Testis (tissue), 3 donors: ENCODE data around the gene ABCA12. TPM values are rescaled to one million over a fixed set of nuclear protein-coding genes. Genes with fewer than 3 reads are reported as not detected.
"Not testable (repeated sequence)": the region's sequence is repeated elsewhere in the genome, so short reads cannot be mapped to it uniquely, and the experiment has no call there.

Source experiments
- DNase-seq: peaks from one replicate; pipeline ENCODE4 v3.0.0-alpha.2; 2019
- H3K27ac ChIP-seq, 2 donors: fragments of 200-600 bp; sonication (generic); one replicate each; pipeline ENCODE4 v1.5.1; 2019
- H3K27me3 ChIP-seq: fragments of 200-600 bp; sonication (generic); one replicate; pipeline ENCODE4 v1.5.1; 2019
- H3K36me3 ChIP-seq: fragments of 200-600 bp; sonication (generic); one replicate; pipeline ENCODE4 v1.5.1; 2017; ENCODE audit warnings: low read depth; ENCODE audit errors: missing control alignments
- H3K4me1 ChIP-seq: fragments of 200-600 bp; sonication (generic); one replicate; pipeline ENCODE4 v1.5.1; 2019
- H3K4me3 ChIP-seq, 2 donors: fragments of 200-600 bp; sonication (generic); one replicate each; pipeline ENCODE4 v1.5.1; 2017 to 2019
- H3K9me3 ChIP-seq: fragments of 200-600 bp; sonication (generic); one replicate; pipeline ENCODE4 v1.5.1; 2017
- POLR2A ChIP-seq: fragments of 450-650 bp; IDR thresholded peaks from one replicate; pipeline ENCODE4 v1.6.1; 2017; ENCODE audit warnings: antibody characterized with exemption, mild to moderate bottlenecking, moderate library complexity
- WGBS, 2 donors: methylation state at CpG; one replicate each; pipeline ENCODE4 v1.1.5; 2018; 5-methylcytosine and 5-hydroxymethylcytosine counted together
- intact Hi-C: fragments of 100-400 bp; cut with DNase I; formaldehyde crosslinking; loops from one replicate; pipeline ENCODE4 v1.15.1; 2023; ENCODE audit warnings: low total_unique reads
- polyA plus RNA-seq: library from polyadenylated mRNA; stranded (reverse); fragments of 350-450 nt; fragmentation: Illumina TruSeq; extraction: RNeasy Lipid Tissue Mini Kit (QIAGEN cat#74804); gene quantifications from one replicate; pipeline ENCODE4 v1.2.3, GENCODE V29; 2014; ENCODE audit warnings: low read depth, low replicate concordance; ENCODE audit not compliant: insufficient read depth
- total RNA-seq, 2 donors: library from RNA; depleted of rRNA; stranded (reverse); fragments of >200 nt; gene quantifications; one replicate each; pipeline ENCODE4 v1.2.3, GENCODE V29; 2016
- TF ChIP-seq, protein P1 (sequence below), 3 experiments: fragments of 450-650 bp in 2 of 3; fragments of 200-600 bp in 1 of 3; sonication (generic) in 1 of 3; IDR thresholded peaks; one replicate each; pipeline ENCODE4 v1.5.1; 2016 to 2019; ENCODE audit warnings: antibody characterized with exemption in 3 of 3, mild to moderate bottlenecking in 2 of 3, moderate library complexity in 1 of 3

The ABCA12 gene
- total and polyA plus RNA-seq, 3 donors from 2014 or later, result 1.4 to 1.8 (median 1.6) TPM

DNA sequence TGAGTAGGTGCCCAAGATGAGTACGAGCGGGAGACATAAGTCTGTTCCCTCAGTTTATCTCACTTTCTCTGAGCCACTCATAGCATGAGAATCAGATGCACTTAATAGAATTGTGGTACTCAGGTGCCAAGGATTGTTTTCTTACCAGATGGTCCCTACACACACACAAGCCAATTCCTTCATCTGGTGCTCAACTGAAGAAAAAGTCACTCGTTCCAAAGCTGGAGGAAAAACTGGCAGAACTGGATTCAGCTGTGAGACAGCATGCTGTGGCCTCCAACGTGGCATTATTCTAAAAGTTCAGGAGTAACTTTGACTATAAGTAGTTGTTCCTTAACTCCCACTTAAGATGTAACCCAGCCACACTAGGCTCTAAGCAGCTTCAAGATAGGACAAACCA lies 33.4 kb upstream of the ABCA12 start:
- Histone ChIP-seq H3K27ac (no peak overlapping the region), H3K9me3 (no peaks in the 10 kb centered on the region), H3K36me3 (no peaks in the 10 kb centered on the region), H3K4me3 (no peak overlapping the region), H3K27me3 (no peaks in the 10 kb centered on the region), H3K4me1 (no peaks in the 10 kb centered on the region)
- TF ChIP-seq, protein P1, sequence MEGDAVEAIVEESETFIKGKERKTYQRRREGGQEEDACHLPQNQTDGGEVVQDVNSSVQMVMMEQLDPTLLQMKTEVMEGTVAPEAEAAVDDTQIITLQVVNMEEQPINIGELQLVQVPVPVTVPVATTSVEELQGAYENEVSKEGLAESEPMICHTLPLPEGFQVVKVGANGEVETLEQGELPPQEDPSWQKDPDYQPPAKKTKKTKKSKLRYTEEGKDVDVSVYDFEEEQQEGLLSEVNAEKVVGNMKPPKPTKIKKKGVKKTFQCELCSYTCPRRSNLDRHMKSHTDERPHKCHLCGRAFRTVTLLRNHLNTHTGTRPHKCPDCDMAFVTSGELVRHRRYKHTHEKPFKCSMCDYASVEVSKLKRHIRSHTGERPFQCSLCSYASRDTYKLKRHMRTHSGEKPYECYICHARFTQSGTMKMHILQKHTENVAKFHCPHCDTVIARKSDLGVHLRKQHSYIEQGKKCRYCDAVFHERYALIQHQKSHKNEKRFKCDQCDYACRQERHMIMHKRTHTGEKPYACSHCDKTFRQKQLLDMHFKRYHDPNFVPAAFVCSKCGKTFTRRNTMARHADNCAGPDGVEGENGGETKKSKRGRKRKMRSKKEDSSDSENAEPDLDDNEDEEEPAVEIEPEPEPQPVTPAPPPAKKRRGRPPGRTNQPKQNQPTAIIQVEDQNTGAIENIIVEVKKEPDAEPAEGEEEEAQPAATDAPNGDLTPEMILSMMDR (IDR thresholded peaks at IDR 0.05), result no peak
- TF ChIP-seq POLR2A, result no peak
- WGBS, 2 donors, result 73 to 89% methylated on average over 4 of the region's 4 CpGs
- intact Hi-C loops, result no loop called here
- DNase-seq, result no peak

- Histone ChIP-seq H3K27ac (no peak overlapping the region), H3K4me1 (no peaks in the 10 kb centered on the region), H3K9me3 (no peaks in the 10 kb centered on the region), H3K4me3 (no peak overlapping the region), H3K36me3 (no peaks in the 10 kb centered on the region), H3K27me3 (no peaks in the 10 kb centered on the region)
- TF ChIP-seq, protein P1 (IDR thresholded peaks at IDR 0.05), result no peak
- WGBS, 2 donors, result 44 to 47% methylated on average over 3 of the region's 3 CpGs
- no peak for DNase-seq
- intact Hi-C loops, result no loop called here
These were observed 32.7 kb upstream of the ABCA12 start for GRCh38 chr2:215171151-215171550.

DNA sequence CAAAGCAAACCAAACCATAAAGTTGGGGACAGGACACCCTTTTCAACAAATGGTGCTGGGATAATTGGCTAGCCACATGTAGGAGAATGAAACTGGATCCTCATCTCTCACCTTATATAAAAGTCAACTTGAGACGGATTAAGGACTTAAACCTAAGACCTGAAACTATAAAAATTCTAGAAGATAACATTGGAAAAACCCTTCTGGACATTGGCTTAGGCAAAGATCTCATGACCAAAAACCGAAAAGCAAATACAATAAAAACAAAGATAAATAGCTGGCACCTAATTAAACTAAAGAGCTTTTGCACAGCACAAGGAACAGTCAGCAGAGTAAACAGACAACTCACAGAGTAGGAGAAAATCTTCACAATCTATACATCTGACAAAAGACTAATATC lies 28.1 kb upstream of the ABCA12 start:
- intact Hi-C loops, H3K36me3 ChIP-seq, DNase-seq, H3K4me1 ChIP-seq, H3K9me3 ChIP-seq, H3K27ac ChIP-seq, H3K27me3 ChIP-seq, H3K4me3 ChIP-seq: not testable (repeated sequence)
- 70 to 88% methylated on average over 2 of the region's 2 CpGs for WGBS, 2 donors

DNA sequence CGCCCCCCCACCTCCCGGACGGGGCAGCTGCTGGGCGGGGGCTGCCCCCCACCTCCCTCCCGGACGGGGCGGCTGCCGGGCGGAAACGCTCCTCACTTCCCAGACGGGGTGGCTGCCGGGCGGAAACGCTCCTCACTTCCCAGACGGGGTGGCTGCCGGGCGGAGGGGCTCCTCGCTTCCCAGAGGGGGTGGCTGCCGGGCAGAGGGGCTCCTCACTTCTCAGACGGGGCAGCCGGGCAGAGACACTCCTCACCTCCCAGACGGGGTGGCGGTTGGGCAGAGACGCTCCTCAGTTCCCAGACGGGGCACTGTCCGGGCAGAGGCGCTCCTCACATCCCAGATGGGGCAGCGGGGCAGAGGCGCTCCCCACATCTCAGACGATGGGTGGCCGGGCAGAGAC lies 24.9 kb upstream of the ABCA12 start:
- H3K27me3 ChIP-seq, H3K4me1 ChIP-seq, DNase-seq, H3K9me3 ChIP-seq, intact Hi-C loops, H3K27ac ChIP-seq, H3K36me3 ChIP-seq: not testable (repeated sequence)
- H3K4me3 ChIP-seq, result peak overlapping the region in 1 of 2 donors; percentile 26
- 55 to 61% methylated on average over 5 to 21 of the region's 31 CpGs for WGBS, 2 donors

DNA sequence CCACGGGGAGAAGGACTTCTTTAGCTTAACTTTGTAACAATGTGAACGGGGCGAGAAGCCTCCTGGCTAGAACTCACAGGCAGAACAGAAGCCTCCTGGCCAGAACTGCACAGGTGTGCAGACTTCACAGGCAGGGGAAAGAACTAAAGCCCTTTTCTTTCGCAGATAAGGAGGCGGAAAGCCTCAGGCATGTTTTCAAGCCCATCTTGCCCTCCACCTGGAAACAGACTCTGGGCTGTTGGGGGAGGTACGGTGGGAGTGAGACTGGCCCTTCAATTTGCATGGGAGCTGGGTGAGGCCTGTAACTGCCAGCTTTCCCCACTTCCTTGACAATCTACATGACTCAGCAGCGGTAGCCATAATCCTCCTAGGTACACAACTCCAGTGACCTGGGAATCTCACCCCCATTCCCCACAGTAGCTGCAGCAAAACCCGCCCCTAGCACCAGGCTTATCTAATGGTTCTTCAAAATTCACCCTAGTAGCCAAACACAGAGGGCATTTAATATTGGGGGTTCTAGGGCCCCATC lies 22.9 kb upstream of the ABCA12 start:
- Histone ChIP-seq H3K4me1 (no peaks in the 10 kb centered on the region), H3K27ac (no peak overlapping the region), H3K9me3 (no peaks in the 10 kb centered on the region), H3K36me3 (no peaks in the 10 kb centered on the region), H3K4me3 (no peak overlapping the region), H3K27me3 (no peaks in the 10 kb centered on the region)
- TF ChIP-seq POLR2A, result no peak
- TF ChIP-seq, protein P1 (IDR thresholded peaks at IDR 0.05), result no peak
- intact Hi-C loops, result no loop called here
- WGBS, 2 donors, result 85 to 90% methylated on average over 8 of the region's 8 CpGs
- no peak for DNase-seq

DNA sequence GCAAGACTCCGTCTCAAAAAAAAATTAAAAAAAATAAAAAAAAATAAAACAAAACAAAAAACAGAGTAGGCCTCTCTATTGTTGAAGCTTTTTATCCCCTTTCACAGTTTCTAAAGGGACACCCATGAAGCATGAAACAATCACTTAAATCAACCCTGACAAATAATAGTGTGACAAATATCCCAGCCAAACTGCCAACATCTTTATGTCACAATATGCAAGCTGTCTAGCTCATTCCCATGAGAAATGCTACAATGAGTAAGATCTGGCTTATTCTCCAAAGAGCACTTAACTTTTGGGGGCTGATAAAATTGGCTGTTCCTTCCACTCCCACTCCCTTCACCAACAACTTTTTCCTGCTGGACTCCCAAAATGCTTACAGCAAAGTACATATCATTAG lies 21.7 kb upstream of the ABCA12 start:
- H3K4me3 ChIP-seq, result no peak overlapping the region
- TF ChIP-seq POLR2A, result no peak
- TF ChIP-seq, protein P1 (IDR thresholded peaks at IDR 0.05), result no peak
- H3K36me3 ChIP-seq, result no peaks in the 10 kb centered on the region
- DNase-seq, result no peak
- no peaks in the 10 kb centered on the region for H3K4me1 ChIP-seq
- no peaks in the 10 kb centered on the region for H3K9me3 ChIP-seq
- intact Hi-C loops, result no loop called here
- no peak overlapping the region for H3K27ac ChIP-seq
- 92 to 100% methylated on average over 1 of the region's 1 CpG for WGBS, 2 donors
- H3K27me3 ChIP-seq, result no peaks in the 10 kb centered on the region
